WI38 (cell line): ENCODE measurements around the gene RBMS1.
A peak's percentile ranks its signal among the peaks of the same experiment; 100 is the strongest.
"Not testable (repeated sequence)": the region's sequence is repeated elsewhere in the genome, so short reads cannot be mapped to it uniquely, and the experiment has no call there.

ENCODE experiments used
- H3K4me3 ChIP-seq: 2 replicates; pipeline ENCODE4 v1.5.1; 2011; ENCODE audit warnings: low read depth, mild to moderate bottlenecking, control low read depth, low read length
- CTCF ChIP-seq: IDR thresholded peaks from 2 replicates; pipeline ENCODE4 v1.5.1; 2012; ENCODE audit warnings: low read depth, mild to moderate bottlenecking, control low read depth, low read length

RBMS1 gene

DNA sequence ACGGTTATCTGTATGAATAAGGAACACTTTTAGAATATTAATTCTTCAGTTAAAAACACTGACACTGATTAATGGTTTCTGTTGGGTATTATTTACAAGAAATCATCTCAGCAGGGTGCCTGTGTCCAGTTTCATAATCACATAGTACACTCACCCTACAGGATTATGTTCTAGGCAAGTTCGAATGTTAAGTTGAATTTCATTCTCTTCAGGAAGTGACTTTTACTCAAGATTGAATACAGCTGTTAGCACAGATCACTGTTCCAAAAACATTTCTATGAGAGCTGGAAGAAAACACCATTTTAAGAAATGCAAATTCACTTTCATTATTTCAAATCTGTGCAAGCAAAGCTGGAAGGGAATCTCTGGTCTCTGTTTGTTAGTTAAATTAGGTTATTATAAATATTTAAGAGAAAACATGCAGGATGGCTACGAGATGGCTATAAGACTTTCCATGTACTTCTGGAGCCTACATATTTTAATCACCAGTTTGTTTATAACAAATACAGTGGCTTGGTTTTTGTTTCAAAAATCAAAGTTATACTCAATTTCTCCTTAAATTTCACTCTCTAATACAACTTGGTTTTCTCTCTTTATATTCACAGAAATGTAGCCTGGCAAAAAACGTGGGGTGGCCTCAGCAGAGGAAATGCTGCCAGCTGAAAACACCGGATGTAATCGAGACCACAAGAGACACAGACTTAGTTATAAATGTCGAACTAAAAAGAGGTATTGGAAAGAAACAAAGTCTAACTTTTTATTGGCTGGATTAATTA, 65.8 kb downstream of the RBMS1 start:
- TF ChIP-seq CTCF, result no peak
- peak overlapping the region; percentile 45 for H3K4me3 ChIP-seq

DNA sequence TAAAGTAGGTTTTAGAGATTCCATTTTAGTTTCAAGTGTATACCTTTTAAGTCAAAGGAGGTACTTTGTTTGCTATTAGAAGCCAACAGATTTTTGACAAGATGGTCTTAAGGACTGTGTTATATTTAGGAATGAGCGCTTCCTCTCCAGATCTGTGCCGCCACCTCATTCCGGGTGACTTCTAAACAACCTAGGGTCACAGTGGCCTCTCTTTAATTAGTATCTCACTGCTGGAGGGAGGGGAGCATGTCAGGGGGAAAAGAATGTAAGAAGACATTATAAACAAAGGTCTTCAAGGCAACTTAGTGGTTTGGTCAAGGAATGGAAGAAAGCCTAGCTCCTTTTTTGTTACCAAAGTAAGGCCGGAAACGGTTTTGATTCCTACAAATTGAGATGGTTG, 67.0 kb downstream of the RBMS1 start:
- TF ChIP-seq CTCF, result no peak
- no peak overlapping the region for H3K4me3 ChIP-seq

DNA sequence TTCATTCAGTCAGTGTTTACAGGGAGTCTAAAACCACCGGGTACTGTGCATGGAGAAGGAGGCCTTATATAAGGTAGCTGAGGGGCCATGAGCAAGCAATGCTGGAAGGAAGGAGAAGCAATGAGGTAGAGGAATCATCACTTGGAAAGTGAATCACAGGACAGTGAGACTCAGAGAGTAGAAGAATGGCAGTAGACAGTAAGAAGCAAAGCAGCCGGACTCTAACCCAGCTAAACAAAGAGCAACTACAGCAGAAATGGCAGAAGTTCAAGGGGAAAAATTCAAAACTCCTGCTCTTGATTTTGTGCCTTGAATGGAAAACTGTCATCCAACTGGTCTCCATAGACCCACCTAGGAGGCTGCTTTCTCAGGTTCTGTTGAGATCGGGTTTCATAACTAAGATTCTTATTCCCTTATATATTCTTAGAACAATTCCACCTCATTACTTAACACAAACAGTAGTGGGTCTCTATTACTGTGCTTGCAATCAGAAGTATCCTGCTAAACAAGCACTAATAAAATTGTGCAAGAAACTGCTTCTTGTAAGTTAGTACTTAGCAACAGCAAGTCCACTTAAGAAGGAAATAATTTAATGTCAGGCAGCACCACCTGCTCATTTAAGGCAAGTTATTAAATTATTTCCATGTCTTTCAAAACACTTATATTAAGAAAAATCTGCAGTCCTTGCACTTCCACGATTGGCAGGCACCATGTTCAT, 68.0 kb downstream of the RBMS1 start:
- H3K4me3 ChIP-seq, result no peak overlapping the region
- no peak for TF ChIP-seq CTCF

GRCh38 chr2:160423126-160423525, 70.5 kb downstream of the RBMS1 start:
- no peak for TF ChIP-seq CTCF
- no peak overlapping the region for H3K4me3 ChIP-seq

- H3K4me3 ChIP-seq, result not testable (repeated sequence)
Measured at GRCh38 chr2:160421646-160422501, 71.7 kb downstream of the RBMS1 start.

DNA sequence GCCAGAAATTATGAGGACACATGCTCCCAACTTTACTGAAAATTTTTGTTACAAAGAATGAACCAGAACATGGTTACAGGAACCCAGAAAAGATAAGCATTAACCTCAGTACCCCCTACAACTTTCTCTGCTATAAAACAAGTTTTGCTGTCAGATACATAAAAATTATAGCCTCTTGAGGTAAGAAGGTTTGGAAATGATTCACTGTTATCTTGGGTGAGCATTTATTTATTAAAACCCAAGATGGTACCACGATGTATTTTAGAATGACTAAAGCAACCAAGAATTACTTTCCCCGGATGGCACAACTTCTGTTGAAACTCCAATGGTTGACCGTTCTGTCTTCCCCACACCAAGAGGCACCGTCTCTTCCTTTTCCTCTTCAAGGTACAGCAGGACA, 72.9 kb downstream of the RBMS1 start:
- H3K4me3 ChIP-seq, result no peak overlapping the region
- TF ChIP-seq CTCF, result no peak

GRCh38 chr2:160419776-160420505, 73.7 kb downstream of the RBMS1 start:
- no peak overlapping the region for H3K4me3 ChIP-seq
- no peak for TF ChIP-seq CTCF
